Measurements from ENCODE around the gene NDUFAF8. TPM values are rescaled to one million over a fixed set of nuclear protein-coding genes. Genes with fewer than 3 reads are reported as not detected.
A peak's percentile ranks its signal among the peaks of the same experiment; 100 is the strongest.

NDUFAF8 gene
- polyA plus RNA-seq, 2 of the 4 experiments (the other 2 are of a cell fraction), result 179 to 308 TPM

DNA sequence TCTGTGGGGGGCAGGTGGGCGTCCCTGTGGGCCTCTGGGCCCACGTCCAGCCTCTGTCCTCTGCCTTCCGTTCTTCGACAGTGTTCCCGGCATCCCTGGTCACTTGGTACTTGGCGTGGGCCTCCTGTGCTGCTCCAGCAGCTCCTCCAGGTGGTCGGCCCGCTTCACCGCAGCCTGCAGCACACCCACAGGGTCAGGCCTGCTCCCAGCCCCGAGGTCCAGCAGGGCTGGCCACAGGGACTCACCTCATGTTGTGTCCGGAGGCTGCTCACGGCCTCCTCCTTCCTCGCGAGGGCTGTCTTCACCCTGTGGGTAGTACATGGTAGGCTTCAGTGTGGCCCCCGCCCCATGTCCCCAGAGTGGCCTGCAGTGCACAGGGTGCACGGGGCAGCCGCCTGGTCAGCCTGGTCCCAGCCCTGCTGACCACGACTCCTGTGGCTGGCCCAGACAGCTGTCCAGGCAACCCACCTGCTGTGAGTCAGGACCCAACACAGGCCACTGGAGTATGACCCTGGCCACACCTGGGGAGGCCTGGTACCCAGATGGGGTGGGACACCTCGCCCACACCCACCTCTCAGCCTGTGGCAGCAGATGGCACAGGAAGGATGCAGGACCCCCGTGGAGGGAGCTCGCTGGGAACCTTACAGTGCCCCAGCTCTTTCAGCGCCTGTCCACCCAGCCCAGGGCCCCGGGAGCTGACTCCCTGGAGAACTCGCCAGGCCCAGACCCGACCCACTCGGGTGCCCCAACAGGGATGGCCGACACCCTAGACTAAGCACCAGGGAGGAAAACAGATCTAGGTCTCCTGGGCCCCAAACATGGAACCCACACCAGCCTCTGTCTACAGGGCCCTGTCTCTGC, 49.2 kb upstream of the NDUFAF8 start:
- ATAC-seq, result peak; percentile 45 to 80; a peak in 5 of 6 replicates
- ChIA-PET POLR2A (no interaction called here), CTCF (interaction anchor here (0.6 to 5.9 kb wide), 15 partner anchors 11 to 205 kb away, joined by 3 to 58 read pairs (median 3); no protein-coding TSS in a partner anchor)
- FAIRE-seq, result no peak
- no peak overlapping the region for H3K27ac ChIP-seq
- H3K9me3 ChIP-seq, result no peaks in the 10 kb centered on the region
- peak; percentile 46 to 52 for DNase-seq (ENCODE audit: low read depth in 1 of 2, low spot score in 1 of 2)
- 83% methylated on average over 25 of the region's 27 CpGs for WGBS (ENCODE audit: missing lambda C conversion rate)
- TF ChIP-seq MAZ (IDR thresholded peaks at IDR 0.05; ENCODE audit: borderline replicate concordance, low read depth, low read length) (no peak), RAD21 (conservative IDR thresholded peaks at IDR 0.05 in 1 of 2, IDR thresholded peaks at IDR 0.05 in 1 of 2) (peak in 1 of 2 experiments; percentile 60; a peak in 4 of 5 replicates), PHF8 (IDR thresholded peaks at IDR 0.05; ENCODE audit: borderline replicate concordance, low read depth) (no peak), SMC3 (IDR thresholded peaks at IDR 0.05) (0 out of 3 replicates have a peak, but pooled peaks have one; percentile 11), NFE2L2 (conservative IDR thresholded peaks at IDR 0.05; ENCODE audit: low read length) (no peak)
- TF ChIP-seq, protein P1, sequence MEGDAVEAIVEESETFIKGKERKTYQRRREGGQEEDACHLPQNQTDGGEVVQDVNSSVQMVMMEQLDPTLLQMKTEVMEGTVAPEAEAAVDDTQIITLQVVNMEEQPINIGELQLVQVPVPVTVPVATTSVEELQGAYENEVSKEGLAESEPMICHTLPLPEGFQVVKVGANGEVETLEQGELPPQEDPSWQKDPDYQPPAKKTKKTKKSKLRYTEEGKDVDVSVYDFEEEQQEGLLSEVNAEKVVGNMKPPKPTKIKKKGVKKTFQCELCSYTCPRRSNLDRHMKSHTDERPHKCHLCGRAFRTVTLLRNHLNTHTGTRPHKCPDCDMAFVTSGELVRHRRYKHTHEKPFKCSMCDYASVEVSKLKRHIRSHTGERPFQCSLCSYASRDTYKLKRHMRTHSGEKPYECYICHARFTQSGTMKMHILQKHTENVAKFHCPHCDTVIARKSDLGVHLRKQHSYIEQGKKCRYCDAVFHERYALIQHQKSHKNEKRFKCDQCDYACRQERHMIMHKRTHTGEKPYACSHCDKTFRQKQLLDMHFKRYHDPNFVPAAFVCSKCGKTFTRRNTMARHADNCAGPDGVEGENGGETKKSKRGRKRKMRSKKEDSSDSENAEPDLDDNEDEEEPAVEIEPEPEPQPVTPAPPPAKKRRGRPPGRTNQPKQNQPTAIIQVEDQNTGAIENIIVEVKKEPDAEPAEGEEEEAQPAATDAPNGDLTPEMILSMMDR (IDR thresholded peaks at IDR 0.05), result peak; percentile 25; the same call in 2 of the 3 replicates
- H3K4me2 ChIP-seq, result no peak overlapping the region
- no peaks in the 10 kb centered on the region for H3K4me1 ChIP-seq
- H3K4me3 ChIP-seq, result no peak overlapping the region

DNA sequence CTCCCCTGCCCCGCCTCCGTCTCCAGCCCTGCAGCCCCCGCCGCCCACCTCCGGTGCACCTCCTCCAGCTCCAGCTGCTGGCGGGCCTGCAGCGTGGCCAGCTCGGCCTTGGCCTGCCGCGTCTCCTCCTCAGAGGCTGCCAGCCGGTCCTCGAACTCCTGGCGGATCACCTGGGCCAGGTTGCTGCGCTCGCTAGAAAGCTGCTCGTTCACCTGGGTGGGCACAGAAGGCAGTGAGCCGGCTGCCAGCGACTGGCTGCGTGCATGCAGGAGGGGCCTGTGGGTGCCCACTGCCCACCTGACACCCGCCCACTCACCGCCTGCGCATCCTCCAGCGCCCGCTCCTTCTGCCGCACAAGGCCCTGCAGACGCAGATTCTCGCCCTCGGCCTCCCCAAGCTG, 48.5 kb upstream of the NDUFAF8 start:
- Histone ChIP-seq H3K4me3 (no peak overlapping the region), H3K27ac (no peak overlapping the region), H3K9me3 (no peaks in the 10 kb centered on the region), H3K4me2 (no peak overlapping the region), H3K4me1 (no peaks in the 10 kb centered on the region)
- ATAC-seq (no peak), DNase-seq (ENCODE audit: low read depth in 1 of 2, low spot score in 1 of 2) (no peak), FAIRE-seq (no peak)
- TF ChIP-seq RFX5 (IDR thresholded peaks at IDR 0.05) (no peak), SMC3 (IDR thresholded peaks at IDR 0.05) (no peak), MYC (IDR thresholded peaks at IDR 0.05; ENCODE audit: borderline replicate concordance, low read length) (no peak), ZSCAN20 (CRISPR knock-in tag; IDR thresholded peaks at IDR 0.05) (no peak), MAFK (IDR thresholded peaks at IDR 0.05; ENCODE audit: partially characterized antibody) (no peak)
- ChIA-PET POLR2A (no interaction called here), CTCF (interaction anchor here (0.7 to 5.9 kb wide), 9 partner anchors 8 to 55 kb away, joined by 3 to 58 read pairs (median 3); partner anchors contain the start of genes AATK and PVALEF)
- WGBS (ENCODE audit: missing lambda C conversion rate), result 96% methylated on average over 24 of the region's 28 CpGs

DNA sequence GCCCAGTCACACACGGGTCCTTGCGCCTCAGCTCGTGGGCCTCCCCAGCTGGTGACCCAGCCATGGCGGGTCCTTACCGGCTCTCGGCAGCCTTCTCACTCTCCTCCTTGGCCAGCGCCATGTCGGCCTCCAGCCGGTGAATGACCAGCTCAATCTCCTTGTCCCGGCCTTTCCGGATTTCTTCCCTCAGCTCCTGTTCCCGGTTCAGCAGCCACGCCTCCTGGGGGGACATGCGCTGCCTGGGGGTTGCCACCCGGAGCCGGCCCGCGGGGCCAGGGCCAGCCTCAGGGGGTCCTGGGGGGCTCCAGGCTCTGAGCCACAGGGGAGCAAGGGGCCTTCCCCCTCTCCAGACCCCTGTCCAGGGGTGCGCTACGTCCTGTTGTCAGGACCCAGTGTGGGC, 48.0 kb upstream of the NDUFAF8 start:
- Histone ChIP-seq H3K4me2 (no peak overlapping the region), H3K9me3 (no peaks in the 10 kb centered on the region), H3K4me1 (no peaks in the 10 kb centered on the region), H3K27ac (no peak overlapping the region), H3K4me3 (no peak overlapping the region)
- no peak for FAIRE-seq
- no peak for DNase-seq (ENCODE audit: low read depth in 1 of 2, low spot score in 1 of 2)
- CTCF ChIA-PET, result interaction anchor here (0.7 to 5.9 kb wide), 8 partner anchors 9 to 52 kb away, joined by 3 to 58 read pairs (median 3); partner anchors contain the start of genes AATK and PVALEF
- no peak for TF ChIP-seq PHF8 (IDR thresholded peaks at IDR 0.05; ENCODE audit: borderline replicate concordance, low read depth)
- TF ChIP-seq KDM1A (IDR thresholded peaks at IDR 0.05; ENCODE audit: low read depth), result no peak
- TF ChIP-seq SREBF2 (IDR thresholded peaks at IDR 0.05), result no peak
- no peak for TF ChIP-seq RNF2 (IDR thresholded peaks at IDR 0.05; ENCODE audit: borderline replicate concordance, low read depth)
- TF ChIP-seq RAD21 (conservative IDR thresholded peaks at IDR 0.05 in 1 of 2, IDR thresholded peaks at IDR 0.05 in 1 of 2), result no peak
- no peak for TF ChIP-seq EHF (CRISPR knock-in tag; IDR thresholded peaks at IDR 0.05)
- ATAC-seq, result no peak
- POLR2A ChIA-PET, result no interaction called here
- WGBS (ENCODE audit: missing lambda C conversion rate), result 83% methylated on average over 18 of the region's 20 CpGs

DNA sequence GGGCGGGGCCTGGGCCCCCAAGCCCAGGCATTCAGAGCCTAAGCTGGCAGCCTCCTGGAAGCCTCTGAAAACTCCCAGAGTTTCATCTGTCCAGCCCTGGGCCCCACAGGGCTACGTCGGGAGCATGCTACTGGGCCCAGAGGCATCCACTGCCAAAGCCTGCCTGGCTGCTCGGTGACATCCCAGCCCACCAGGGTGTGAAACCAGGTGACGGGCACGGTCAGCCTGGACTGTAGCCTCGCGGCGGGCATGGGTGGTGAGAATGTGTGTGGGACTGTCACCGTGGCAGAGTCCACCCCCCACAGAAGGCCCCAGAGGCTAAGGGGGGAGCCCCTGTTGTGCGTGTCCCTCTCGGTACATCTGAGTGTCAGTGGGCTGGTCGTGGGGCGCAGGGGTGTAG, 47.5 kb upstream of the NDUFAF8 start:
- DNase-seq (ENCODE audit: low read depth in 1 of 2, low spot score in 1 of 2) (no peak), ATAC-seq (no peak), FAIRE-seq (no peak)
- Histone ChIP-seq H3K4me1 (no peaks in the 10 kb centered on the region), H3K9me3 (no peaks in the 10 kb centered on the region), H3K27ac (no peak overlapping the region), H3K4me3 (no peak overlapping the region), H3K4me2 (no peak overlapping the region)
- 94% methylated on average over 13 of the region's 14 CpGs for WGBS (ENCODE audit: missing lambda C conversion rate)
- POLR2A ChIA-PET, result no interaction called here
- TF ChIP-seq, protein P2, sequence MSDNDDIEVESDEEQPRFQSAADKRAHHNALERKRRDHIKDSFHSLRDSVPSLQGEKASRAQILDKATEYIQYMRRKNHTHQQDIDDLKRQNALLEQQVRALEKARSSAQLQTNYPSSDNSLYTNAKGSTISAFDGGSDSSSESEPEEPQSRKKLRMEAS (IDR thresholded peaks at IDR 0.05), result no peak
- TF ChIP-seq NR3C1 (IDR thresholded peaks at IDR 0.05), result no peak
- TF ChIP-seq SMC3 (IDR thresholded peaks at IDR 0.05), result no peak
- no peak for TF ChIP-seq JUNB (IDR thresholded peaks at IDR 0.05)
- TF ChIP-seq, protein P3, sequence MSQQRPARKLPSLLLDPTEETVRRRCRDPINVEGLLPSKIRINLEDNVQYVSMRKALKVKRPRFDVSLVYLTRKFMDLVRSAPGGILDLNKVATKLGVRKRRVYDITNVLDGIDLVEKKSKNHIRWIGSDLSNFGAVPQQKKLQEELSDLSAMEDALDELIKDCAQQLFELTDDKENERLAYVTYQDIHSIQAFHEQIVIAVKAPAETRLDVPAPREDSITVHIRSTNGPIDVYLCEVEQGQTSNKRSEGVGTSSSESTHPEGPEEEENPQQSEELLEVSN (IDR thresholded peaks at IDR 0.05; ENCODE audit: borderline replicate concordance, low read depth), result no peak
- TF ChIP-seq, protein P1 (IDR thresholded peaks at IDR 0.05), result no peak
- no peak for TF ChIP-seq ZFP36 (IDR thresholded peaks at IDR 0.05; ENCODE audit: borderline replicate concordance, partially characterized antibody)
- TF ChIP-seq TFCP2L1 (CRISPR knock-in tag; IDR thresholded peaks at IDR 0.05), result no peak
- TF ChIP-seq HEYL (CRISPR knock-in tag; IDR thresholded peaks at IDR 0.05), result no peak
- TF ChIP-seq CEBPB (IDR thresholded peaks at IDR 0.05), result no peak
- CTCF ChIA-PET, result interaction anchor here (1.0 to 5.9 kb wide), 3 partner anchors 10 to 44 kb away, joined by 3 to 58 read pairs (median 3); no protein-coding TSS in a partner anchor
